GM19328 (cell line): Measurements from ENCODE around the gene LUZP1.

ENCODE experiments used
- ATAC-seq: cut with Tn5 transposase; IDR thresholded peaks from one replicate; pipeline ENCODE4 v1.9.1; 2021; ENCODE audit warnings: mild to moderate bottlenecking, moderate library complexity; ENCODE audit not compliant: unreplicated experiment

LUZP1 gene

GRCh38 chr1:23035823-23036452 is 132.7 kb downstream of the LUZP1 start:
- no peak for ATAC-seq
